ENCODE measurements around the gene ST13. TPM values are rescaled to one million over a fixed set of nuclear protein-coding genes. Genes with fewer than 3 reads are reported as not detected.

ST13 gene
- total and polyA plus RNA-seq, 9 of the 15 experiments (the other 6 are each of a cell fraction or from before 2014, with no cell fraction given): 53.6 to 311 (median 195) TPM

DNA sequence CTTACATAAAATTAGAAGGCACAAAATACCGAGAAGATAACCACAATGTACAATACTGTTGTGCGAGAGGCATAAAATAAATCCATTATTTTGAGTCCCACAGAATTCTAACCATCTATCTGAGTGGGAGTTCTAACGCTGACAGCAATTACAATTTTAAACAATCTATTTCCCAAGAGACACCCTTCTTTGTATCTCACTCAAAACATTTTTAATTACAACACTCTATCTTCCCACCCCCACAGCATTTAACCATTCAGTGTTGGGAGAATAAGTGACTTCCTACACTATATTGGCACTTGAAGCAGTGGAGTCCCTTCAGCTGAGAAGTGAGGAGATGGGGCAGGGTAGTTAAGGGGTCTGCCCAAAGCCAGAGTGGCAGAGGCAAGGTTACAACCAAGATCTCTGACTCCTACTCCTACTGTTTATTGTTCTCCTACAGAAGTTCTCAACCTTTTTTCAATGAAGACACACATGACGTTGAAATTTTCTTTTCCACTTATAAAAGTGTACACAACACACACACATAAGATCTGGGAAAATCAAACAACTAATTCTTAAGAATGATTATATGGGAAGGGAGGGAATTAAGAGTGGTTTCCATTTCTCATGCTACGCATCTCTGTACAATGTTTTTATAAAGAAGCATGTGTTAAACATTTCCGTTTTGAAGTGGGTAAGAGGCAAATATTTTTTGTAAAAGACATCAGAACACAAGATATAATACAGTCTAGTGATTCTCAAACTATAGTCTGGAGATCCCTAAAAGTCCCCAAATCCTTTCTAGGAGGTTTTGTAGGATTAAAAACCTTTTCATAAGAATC is 48.2 kb downstream of the ST13 start:
- CTCF ChIA-PET (ENCODE audit: low intra/inter-chr PET ratio): no interaction called here
- BruUV-seq (replicated peaks): no TSS peak
- TF ChIP-seq POLR3A (IDR thresholded peaks at IDR 0.05; ENCODE audit: borderline replicate concordance, extremely low read depth, insufficient read depth, insufficient read length): no peak
- TF ChIP-seq GATA2 (CRISPR knock-in tag; IDR thresholded peaks at IDR 0.05): no peak
- no peak for TF ChIP-seq MTA1 (IDR thresholded peaks at IDR 0.05; ENCODE audit: borderline replicate concordance)
- no peak for TF ChIP-seq RHOXF2B (CRISPR knock-in tag; conservative IDR thresholded peaks at IDR 0.05)
- no peak for TF ChIP-seq NONO (IDR thresholded peaks at IDR 0.05; ENCODE audit: low read depth in 2 of 2, low read length in 1 of 2)
- TF ChIP-seq RBM34 (IDR thresholded peaks at IDR 0.05; ENCODE audit: borderline replicate concordance, insufficient read depth, low read length): no peak
- no peak for TF ChIP-seq ZNF77 (CRISPR knock-in tag; IDR thresholded peaks at IDR 0.05)
- no peak for TF ChIP-seq ZKSCAN3 (CRISPR knock-in tag; IDR thresholded peaks at IDR 0.05)
- no peak for TF ChIP-seq ZNF184 (CRISPR knock-in tag; IDR thresholded peaks at IDR 0.05)
- TF ChIP-seq TBP (optimal IDR thresholded peaks at IDR 0.05; ENCODE audit: low read depth, low read length): no peak
- TF ChIP-seq RBM14 (IDR thresholded peaks at IDR 0.05; ENCODE audit: borderline replicate concordance, insufficient read depth, low read depth, low read length): no peak
- TF ChIP-seq RNF219 (CRISPR knock-in tag; IDR thresholded peaks at IDR 0.05): no peak
- no peak for TF ChIP-seq CBX1 (IDR thresholded peaks at IDR 0.05; ENCODE audit: low read depth)
- TF ChIP-seq ZNF224 (CRISPR knock-in tag; IDR thresholded peaks at IDR 0.05): no peak
- TF ChIP-seq KDM5B (IDR thresholded peaks at IDR 0.05; ENCODE audit: insufficient replicate concordance, low read depth, low read length): no peak
- no peak for TF ChIP-seq GABPB2 (CRISPR knock-in tag; conservative IDR thresholded peaks at IDR 0.05)
- TF ChIP-seq POU5F1 (IDR thresholded peaks at IDR 0.05; ENCODE audit: borderline replicate concordance, low read depth, low read length, partially characterized antibody): no peak
- TF ChIP-seq JUN (IDR thresholded peaks at IDR 0.05; ENCODE audit: borderline replicate concordance, low read depth, low read length): no peak
- no peak for TF ChIP-seq JUN (CRISPR knock-in tag; IDR thresholded peaks at IDR 0.05; ENCODE audit: borderline replicate concordance)

More for the DNA sequence above, 48.2 kb downstream of the ST13 start:
- no peak for FAIRE-seq
- 0 out of 2 replicates have a peak, but pooled peaks cover 4% of the 10 kb centered on the region for H4K20me1 ChIP-seq (replicated peaks; ENCODE audit: control insufficient read depth, insufficient read depth, low read length)
- in situ Hi-C loops (cut with MboI) (no loop called here), intact Hi-C loops (cut with micrococcal nuclease) (no loop called here)
- no peaks in the 10 kb centered on the region for H3K9me3 ChIP-seq (replicated peaks; ENCODE audit: control insufficient read depth, insufficient read depth, low read depth, low read length)
- H3K27me3 ChIP-seq (ENCODE audit: control insufficient read depth in 2 of 2, insufficient read depth in 2 of 2, low read length in 2 of 2): no peaks in the 10 kb centered on the region
- 73% methylated on average over 6 of the region's 6 CpGs for WGBS (ENCODE audit: insufficient coverage, low coverage, missing lambda C conversion rate)
- no peaks in the 10 kb centered on the region for H3K9me1 ChIP-seq (ENCODE audit: control insufficient read depth, insufficient read depth, low read length)
- H3K79me2 ChIP-seq (ENCODE audit: control insufficient read depth, insufficient read depth, low read length): peaks cover 95% of the 10 kb centered on the region
- H3K4me3 ChIP-seq: no peak overlapping the region
- no peak overlapping the region for H3K4me2 ChIP-seq (ENCODE audit: insufficient read depth, low read length)
- ATAC-seq: no peak
- no peak for DNase-seq (ENCODE audit: extremely low read depth in 1 of 4, low spot score in 3 of 4)
- no peak overlapping the region for H2AFZ ChIP-seq (ENCODE audit: low read depth, low read length)
- peaks cover 69% of the 10 kb centered on the region for H3K36me3 ChIP-seq (ENCODE audit: control insufficient read depth, insufficient read depth, low read length)
- H3K4me1 ChIP-seq (replicated peaks in 1 of 2; ENCODE audit: control insufficient read depth in 2 of 2, insufficient read depth in 2 of 2, low read length in 2 of 2): peaks cover 0 to 8% of the 10 kb centered on the region in 2 experiments; a peak in 2 of 5 replicates
- POLR2A ChIA-PET: no interaction called here
- peak overlapping the region; percentile 5; the same call in 1 of the 3 replicates for H3K27ac ChIP-seq (ENCODE audit: extremely low read depth, low read depth, low read length)
- H3K9ac ChIP-seq (ENCODE audit: insufficient read depth in 1 of 2, low read depth in 2 of 2, low read length in 2 of 2): no peak overlapping the region

All from K562 (cell line).